ENCODE results near the gene ANLN.

Gene ANLN

GRCh38 chr7:36366718-36367560, 22.7 kb upstream of the ANLN start:
- no peaks in the 10 kb centered on the region for H3K27me3 ChIP-seq (ENCODE audit: insufficient read depth, low read length, poor library complexity)
- no peaks in the 10 kb centered on the region for H3K79me2 ChIP-seq (ENCODE audit: insufficient read depth, low read length)
- H3K36me3 ChIP-seq (ENCODE audit: insufficient read depth, low read length) = no peaks in the 10 kb centered on the region; the same call in 1 of the 2 replicates
- H3K4me2 ChIP-seq (ENCODE audit: insufficient read depth, low read length) = peak overlapping the region; percentile 83
- H3K9me3 ChIP-seq (ENCODE audit: insufficient read depth, low read length, severe bottlenecking) = no peaks in the 10 kb centered on the region
- H3K4me1 ChIP-seq (ENCODE audit: insufficient read depth, low read length) = peaks cover 20% of the 10 kb centered on the region
- peak overlapping the region; percentile 48 for H3K27ac ChIP-seq (ENCODE audit: low read length)
- TF ChIP-seq CTCF (IDR thresholded peaks at IDR 0.05; ENCODE audit: borderline replicate concordance, extremely low read depth, low read length, poor library complexity, severe bottlenecking) = peak; percentile 94
- TF ChIP-seq EZH2 (IDR thresholded peaks at IDR 0.05; ENCODE audit: borderline replicate concordance, low read depth, low read length, severe bottlenecking) = no peak
- H3K9ac ChIP-seq (ENCODE audit: low read depth, low read length) = peak overlapping the region; percentile 73
- H4K20me1 ChIP-seq (ENCODE audit: insufficient read depth, low read length) = no peaks in the 10 kb centered on the region
- peak overlapping the region; percentile 49 to 99 for H3K4me3 ChIP-seq (ENCODE audit: low read depth in 1 of 2, low read length in 2 of 2)
- DNase-seq (peak; percentile 89), ATAC-seq (ENCODE audit: insufficient read depth, low read depth) (peak; percentile 99)
- H2AFZ ChIP-seq (ENCODE audit: low read depth, low read length) = peak overlapping the region; percentile 84

GRCh38 chr7:36367561-36368077, 22.0 kb upstream of the ANLN start:
- Histone ChIP-seq H3K27me3 (ENCODE audit: insufficient read depth, low read length, poor library complexity) (no peaks in the 10 kb centered on the region), H3K4me1 (ENCODE audit: insufficient read depth, low read length) (peaks cover 20% of the 10 kb centered on the region), H3K9me3 (ENCODE audit: insufficient read depth, low read length, severe bottlenecking) (no peaks in the 10 kb centered on the region), H3K36me3 (ENCODE audit: insufficient read depth, low read length) (no peaks in the 10 kb centered on the region; the same call in 1 of the 2 replicates), H3K9ac (ENCODE audit: low read depth, low read length) (peak overlapping the region; percentile 73), H4K20me1 (ENCODE audit: insufficient read depth, low read length) (no peaks in the 10 kb centered on the region), H3K4me3 (ENCODE audit: low read depth in 1 of 2, low read length in 2 of 2) (peak overlapping the region; percentile 49 to 99; a peak in 3 of 4 replicates), H3K79me2 (ENCODE audit: insufficient read depth, low read length) (no peaks in the 10 kb centered on the region), H2AFZ (ENCODE audit: low read depth, low read length) (peak overlapping the region; percentile 84), H3K27ac (ENCODE audit: low read length) (peak overlapping the region; percentile 48), H3K4me2 (ENCODE audit: insufficient read depth, low read length) (peak overlapping the region; percentile 83)
- ATAC-seq (ENCODE audit: insufficient read depth, low read depth) (no peak), DNase-seq (no peak)
- TF ChIP-seq EZH2 (IDR thresholded peaks at IDR 0.05; ENCODE audit: borderline replicate concordance, low read depth, low read length, severe bottlenecking) = no peak
- TF ChIP-seq CTCF (IDR thresholded peaks at IDR 0.05; ENCODE audit: borderline replicate concordance, extremely low read depth, low read length, poor library complexity, severe bottlenecking) = no peak

- no peak for DNase-seq
- no peaks in the 10 kb centered on the region for H3K27me3 ChIP-seq (ENCODE audit: insufficient read depth, low read length, poor library complexity)
- H3K27ac ChIP-seq (ENCODE audit: low read length) = no peak overlapping the region
These were observed 21.2 kb upstream of the ANLN start for GRCh38 chr7:36368496-36368895.

More at GRCh38 chr7:36368496-36368895, 21.2 kb upstream of the ANLN start:
- Histone ChIP-seq H3K4me1 (ENCODE audit: insufficient read depth, low read length) (peaks cover 20% of the 10 kb centered on the region), H2AFZ (ENCODE audit: low read depth, low read length) (0 out of 2 replicates have a peak overlapping the region, but pooled peaks have one; percentile 84), H3K4me3 (ENCODE audit: low read depth in 1 of 2, low read length in 2 of 2) (no peak overlapping the region), H4K20me1 (ENCODE audit: insufficient read depth, low read length) (no peaks in the 10 kb centered on the region), H3K79me2 (ENCODE audit: insufficient read depth, low read length) (no peaks in the 10 kb centered on the region), H3K4me2 (ENCODE audit: insufficient read depth, low read length) (no peak overlapping the region), H3K9ac (ENCODE audit: low read depth, low read length) (no peak overlapping the region), H3K9me3 (ENCODE audit: insufficient read depth, low read length, severe bottlenecking) (no peaks in the 10 kb centered on the region), H3K36me3 (ENCODE audit: insufficient read depth, low read length) (no peaks in the 10 kb centered on the region; the same call in 1 of the 2 replicates)
- TF ChIP-seq EZH2 (IDR thresholded peaks at IDR 0.05; ENCODE audit: borderline replicate concordance, low read depth, low read length, severe bottlenecking) (no peak), CTCF (IDR thresholded peaks at IDR 0.05; ENCODE audit: borderline replicate concordance, extremely low read depth, low read length, poor library complexity, severe bottlenecking) (no peak)
- no peak for ATAC-seq (ENCODE audit: insufficient read depth, low read depth)

Data from DND-41 (cell line).